Measurements from ENCODE around the gene BCR.

BCR gene

DNA sequence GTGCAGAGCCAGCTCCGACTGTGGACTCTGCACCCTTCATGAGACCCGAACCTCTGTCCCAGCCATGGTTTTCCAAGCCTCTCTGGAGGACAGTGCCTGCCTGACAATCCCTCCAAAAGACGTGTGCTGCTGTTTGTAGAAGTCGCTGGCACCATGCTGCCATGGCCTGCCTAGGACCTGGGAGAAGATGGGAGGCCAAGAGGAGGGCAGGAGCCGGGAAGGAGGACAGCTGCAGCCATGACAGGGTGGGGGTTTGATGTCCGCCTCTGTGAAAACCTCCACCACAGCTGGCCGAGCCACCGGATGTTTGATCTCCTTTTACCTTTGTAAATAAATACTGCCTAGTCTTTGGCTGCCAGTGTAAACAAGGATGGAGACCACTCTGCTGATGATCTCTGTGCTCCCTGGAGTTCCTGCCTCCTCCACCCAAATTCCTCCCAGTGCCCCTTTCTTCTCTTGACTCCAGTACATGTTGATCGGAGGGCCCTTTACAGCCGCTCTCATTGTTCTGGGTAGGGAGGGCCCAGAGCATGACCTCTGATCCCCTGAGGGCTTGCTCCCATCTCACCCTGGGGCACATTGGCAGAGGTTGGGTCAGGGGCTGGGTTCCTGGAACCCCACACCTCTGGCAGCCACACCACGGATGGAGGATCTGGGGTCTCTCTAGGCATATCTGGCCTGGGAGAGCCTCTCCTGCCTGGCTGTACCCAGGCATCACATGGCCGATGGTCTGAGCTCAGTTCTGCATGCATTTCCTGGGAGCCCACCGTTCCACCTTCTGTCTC lies 66.9 kb downstream of the BCR start:
- DNase-seq: no peak

DNA sequence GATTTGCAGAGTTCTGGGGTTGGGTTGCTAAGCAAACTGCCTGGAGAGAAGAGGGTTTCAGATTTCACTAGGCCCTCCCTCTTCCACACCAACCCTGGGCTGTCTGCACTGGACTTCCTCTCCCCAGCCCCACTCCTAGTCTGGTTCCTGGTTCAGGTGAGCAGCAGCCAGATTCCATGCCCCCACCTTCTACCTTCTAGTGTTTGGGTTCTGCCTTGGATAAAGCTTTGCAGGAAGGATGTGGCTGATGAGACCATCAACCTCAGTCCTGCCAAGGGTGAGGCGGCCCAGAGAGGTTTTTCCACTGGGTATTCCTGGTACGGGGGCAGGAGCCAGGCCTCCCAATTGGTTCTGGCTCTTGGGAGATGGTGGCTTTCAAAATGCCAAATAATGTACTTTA lies 68.3 kb downstream of the BCR start:
- no peak for DNase-seq

DNA sequence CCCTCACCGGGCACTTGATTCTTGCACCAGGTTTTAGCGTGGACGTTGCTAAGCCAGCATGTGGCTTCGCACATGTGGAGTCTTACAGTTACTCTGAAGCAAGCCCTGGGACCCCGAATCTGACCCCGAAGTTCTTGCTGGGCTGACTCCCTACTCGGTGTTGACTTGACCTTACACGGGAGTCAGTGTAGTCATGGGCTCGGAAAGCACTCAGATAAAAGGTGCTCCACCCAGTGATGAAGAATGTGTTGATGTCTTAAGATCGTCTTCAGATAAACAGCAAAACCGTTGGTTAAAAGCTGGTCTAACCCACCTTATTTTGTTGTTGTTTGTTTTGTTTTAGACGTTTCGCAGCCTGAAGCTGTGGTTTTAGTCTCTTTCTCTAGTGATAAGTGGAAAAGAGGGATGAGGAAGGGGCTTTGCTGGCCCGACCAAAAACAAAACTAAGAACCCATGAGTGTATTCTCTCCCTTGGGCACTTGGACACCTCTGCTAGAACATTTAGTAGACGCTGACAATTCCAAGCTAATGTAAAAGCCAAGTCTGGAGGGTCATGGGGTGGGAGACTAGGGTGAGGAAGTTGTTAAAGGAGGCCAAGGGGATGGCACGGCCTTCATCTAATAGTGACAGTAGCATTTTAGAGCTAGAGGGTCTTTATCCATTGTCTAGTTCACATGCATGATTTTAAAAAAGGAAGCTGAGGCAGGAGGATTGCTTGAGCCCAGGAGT lies 69.9 kb downstream of the BCR start:
- no peak for DNase-seq

DNA sequence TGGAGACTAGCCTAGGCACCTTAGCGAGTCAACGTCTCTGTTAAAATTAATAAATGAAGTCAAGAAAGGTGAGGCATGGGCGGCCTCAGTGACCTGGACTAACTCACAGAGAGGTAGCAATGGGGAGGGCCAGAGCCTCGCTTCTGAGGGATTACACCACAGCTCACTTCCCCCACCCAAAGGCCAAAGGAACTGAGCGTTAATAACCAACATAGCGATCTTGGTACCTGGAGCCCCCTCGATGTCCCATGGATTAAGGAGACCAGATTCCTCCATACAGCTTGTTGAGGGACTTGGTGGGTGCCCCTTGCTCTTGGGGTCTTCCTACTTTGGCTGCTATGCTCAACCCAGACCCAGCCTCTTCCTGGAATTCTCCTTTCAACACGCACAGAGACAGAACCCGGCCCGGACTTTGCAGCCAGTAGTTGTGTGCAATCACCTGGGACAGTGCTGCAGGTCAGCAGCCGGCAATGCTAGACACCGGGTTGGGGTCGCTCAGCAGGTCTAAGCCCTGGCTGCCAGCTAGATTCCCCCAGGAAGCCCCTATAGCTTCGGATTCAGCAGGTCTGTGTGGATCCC lies 70.6 kb downstream of the BCR start:
- DNase-seq: no peak

DNA sequence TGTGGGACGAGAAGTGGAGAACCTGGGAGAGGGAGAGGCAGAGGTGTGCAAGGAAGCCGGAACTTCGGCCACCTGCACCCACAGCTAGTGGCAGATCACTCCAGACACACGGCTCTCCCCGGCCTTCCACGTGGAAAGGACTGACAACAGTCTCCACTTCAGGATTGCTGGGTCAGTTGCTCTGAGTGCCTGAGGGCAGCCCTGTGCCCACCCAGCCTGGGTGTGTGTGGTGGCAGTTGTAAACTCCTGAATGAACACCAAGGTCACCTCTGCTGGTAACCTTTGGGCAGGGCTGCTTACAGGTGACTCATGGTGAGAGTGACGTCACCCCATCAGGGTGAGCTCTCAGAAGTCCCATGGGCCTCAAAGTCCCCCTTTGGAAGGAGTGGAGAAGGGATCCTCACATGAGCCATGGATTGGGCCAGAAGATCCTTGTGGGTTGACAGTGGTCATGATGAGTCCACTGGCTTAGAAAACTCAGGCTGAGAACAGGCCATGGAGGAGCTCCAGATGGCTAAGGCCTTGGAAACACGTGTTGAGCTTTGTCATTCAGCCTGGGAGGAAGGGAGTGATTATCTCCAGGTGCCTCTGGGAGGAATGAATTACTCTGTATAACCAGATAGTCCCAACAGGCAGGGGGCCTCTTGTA lies 71.3 kb downstream of the BCR start:
- no peak for DNase-seq

DNA sequence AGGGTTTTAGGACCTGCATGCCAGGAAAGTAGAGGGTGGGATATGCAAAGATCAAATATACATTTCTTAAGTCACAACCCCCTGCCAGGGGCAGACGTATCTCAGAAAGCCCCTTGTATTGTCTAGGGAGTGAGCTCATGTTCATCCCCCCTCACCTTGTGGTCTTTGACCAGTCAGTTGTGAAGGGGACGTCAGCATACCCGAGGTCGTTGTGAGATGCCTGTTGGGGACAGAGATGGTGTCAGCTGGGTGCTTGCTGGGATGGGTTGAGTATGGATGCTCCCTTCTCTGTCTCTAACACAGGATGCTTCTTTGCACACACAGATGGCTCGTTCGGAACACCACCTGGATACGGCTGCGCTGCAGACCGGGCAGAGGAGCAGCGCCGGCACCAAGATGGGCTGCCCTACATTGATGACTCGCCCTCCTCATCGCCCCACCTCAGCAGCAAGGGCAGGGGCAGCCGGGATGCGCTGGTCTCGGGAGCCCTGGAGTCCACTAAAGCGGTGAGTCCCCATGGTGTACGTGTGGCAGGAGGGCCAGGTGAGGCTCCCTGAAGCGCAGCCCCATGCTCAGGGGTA lies 73.3 kb downstream of the BCR start:
- no peak for DNase-seq

DNA sequence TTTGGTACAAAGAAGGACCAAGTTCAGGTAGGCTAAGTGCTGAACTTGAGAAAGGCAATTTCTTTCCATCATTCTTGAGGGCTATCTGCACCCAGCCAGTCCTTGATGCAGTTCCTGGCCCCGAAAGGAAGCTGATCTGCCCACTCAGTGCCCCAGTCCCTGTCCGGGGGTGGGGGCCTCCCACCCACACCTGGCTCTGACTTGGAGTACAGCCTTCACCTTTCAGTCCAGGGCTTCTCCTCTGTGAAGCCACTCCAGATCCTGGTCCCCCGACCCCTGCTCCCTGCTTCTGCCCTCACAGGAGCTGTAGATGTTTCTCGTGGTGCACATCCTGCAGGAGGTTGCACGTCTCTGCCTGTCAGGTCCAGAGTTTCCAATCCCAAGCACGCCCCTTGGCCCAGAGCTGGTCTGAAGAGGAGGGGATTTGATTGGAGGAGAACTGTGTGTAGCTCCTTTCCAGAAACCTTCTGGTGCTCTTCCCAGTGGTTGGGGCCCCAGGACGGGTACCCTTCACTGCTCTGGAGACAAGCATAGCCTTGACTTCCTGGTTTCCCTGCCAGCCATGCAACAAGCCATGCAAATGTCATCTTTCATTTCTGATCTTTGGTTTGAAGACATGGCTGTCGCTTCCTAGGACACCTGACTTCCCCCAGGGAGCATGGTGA lies 75.3 kb downstream of the BCR start:
- no peak for DNase-seq

DNA sequence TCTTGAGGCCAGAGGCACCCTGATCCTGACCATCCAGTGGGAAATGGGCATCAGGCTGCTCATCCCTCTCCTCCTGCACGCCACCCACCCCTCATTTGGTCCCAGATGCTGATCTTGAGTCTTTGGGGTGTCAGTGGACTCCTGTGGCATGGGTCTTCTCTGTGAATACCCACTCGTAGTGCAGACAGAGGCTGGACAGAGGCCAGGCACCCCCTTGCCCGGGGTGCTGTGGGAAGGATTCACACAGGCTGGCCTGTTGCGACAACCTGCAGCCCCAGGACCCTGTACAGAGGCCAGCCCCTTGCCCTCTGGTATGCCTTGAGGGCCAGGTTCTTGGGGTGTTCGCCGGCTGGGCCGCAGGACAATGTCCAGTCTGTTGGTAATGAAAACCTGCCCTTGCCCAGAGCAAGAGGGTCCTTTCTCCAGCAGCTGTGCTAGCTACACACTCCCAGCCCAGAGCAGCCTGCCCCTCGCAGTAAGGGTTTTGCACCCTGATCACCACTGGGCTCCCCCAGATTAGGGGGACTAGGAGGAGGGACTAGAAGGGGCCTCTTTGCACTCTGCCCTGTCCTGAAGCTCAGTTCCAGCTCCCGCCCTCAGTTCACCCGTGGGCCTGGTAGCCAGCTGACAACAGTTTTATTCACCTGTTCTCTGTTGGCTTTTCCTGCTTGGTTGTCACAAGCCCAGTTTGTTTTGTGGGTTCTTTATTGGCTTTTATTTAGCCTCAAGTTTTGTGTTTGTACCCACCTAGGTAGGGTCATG lies 76.0 kb downstream of the BCR start:
- DNase-seq: no peak

DNA sequence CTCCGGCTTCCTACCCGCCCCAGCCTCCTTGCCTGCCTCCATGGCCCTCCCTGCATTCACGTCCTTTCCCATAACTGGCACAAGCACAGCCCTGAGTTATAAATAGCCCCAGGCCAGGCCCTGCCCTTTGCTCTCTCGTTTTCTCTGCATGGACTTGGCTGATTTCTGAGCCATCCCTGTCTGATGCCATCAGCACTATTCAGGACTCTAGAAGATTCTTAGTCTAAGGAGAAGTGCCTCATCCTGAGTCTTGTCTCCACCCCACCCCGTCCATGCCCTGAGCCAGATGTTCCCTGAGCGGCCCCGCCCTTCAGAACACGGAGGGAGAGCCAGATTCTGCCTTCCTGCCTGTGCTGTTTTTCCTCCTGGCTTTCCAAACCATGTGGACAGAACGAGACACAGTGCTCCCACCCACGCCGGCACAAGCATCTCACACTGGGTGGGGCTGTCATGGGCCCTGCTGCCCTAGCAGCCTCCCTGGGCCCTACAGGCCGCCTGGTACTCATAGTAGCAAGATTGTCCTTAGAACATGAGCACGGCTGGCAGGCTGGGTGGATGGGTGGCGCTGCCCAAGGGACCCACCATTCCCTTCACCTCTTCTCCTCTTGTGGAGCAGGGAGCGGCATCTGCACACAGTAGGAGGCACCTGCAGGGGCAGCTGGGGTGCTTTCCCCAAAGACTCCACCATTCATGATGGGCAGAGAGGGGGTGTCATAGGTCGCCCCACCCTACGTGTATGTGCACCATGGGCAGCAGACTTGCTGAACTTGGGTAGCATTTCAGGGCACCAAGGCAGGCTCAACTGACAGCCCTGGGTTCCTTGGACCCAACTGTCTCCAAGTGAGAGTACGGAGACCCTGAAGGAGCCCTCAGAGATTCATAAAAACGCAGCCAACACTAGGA lies 76.9 kb downstream of the BCR start:
- no peak for DNase-seq

DNA sequence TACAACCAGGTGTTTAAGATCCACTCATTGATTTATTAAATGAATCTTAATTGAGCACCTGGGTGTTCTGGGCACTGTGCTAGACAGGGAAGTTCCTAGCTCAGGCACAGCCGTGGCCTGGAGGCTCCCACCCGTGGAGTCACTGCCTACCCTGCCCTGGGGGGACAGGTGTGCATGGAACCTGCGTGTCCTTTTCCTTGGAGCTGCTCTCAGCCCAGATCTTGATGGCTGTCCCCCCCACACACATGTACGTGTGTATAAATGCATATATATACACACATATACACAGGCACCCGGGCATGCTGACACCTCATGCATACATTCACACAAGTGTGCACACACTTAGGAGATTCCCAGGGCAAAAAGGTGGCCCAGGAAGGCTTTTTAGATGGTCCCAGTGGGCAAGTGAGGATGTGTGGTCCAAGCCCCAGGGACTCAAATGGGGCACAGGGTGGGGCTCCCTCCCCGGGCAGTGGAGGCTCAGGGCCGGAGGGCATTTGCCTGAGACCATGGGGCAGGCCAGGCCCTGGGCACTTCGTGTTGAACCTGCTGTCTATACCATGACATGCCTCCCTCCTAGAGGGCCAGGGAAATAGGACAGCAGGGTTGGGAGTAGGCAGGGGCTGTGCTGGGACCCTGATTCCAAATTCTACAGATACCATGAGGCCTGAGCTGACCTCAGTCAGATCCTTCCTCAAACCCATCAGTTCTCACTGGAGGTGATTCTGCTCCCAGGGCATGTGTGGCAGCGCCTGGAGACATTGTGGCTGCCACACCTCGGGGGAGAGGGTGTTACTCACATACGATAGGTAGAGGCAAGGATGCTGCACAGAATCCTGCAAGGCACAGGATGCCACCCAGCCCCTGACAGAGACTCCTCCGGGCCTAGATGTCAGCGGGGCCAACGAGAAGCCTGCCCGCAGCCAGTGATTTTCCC lies 77.8 kb downstream of the BCR start:
- DNase-seq: no peak

DNA sequence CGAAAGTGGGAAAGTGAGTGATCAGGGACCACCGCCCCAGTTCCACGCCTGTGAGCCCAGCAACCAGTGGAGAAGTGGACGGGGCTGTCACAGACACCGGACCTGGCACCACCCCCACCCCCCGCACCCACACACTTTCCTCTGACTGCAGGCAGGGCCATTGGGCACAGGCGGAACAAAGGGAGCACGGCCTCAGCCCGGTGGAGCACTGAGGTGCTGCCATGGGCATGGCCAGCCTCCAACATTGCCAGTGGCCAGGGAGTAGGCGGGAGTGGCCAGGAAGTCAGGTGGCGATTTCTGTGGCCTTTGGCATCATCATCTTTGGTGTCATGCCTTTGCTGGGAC lies 78.5 kb downstream of the BCR start:
- no peak for DNase-seq

DNA sequence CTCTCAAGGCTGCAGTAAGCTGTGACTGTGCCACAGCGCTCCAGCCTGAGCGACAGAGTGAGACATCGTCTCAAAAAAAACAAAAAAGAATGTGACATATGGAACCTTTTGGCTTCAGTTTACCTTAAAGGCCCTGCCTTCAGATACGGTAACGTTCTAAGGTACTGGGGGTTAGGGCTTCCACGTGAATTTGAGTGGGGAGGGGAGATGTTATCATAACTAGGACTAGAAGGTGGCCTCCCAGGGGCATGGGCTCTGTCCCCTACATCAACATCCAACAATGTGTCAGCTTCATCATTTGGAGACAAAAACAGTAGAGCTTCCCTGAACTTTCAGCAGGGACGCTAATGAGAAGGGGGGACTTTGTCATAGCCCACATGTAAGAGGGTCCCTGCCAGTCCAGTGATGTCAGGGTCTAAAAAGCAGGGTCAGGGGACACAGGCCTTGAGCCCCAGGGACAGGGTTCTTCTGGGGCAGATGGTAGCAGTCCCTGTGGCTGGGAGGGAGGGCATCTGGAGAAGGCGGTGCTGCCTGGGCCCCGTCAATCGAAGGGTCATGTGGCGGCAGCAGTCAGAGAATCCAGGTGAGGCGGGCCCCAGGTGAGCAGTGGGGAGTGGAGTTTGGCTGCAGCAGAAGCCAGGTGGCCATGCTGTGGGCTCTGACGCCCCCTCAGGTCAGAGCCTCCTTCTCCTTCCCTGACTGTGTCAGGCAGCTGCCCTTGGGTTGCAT lies 79.8 kb downstream of the BCR start:
- DNase-seq: no peak

DNA sequence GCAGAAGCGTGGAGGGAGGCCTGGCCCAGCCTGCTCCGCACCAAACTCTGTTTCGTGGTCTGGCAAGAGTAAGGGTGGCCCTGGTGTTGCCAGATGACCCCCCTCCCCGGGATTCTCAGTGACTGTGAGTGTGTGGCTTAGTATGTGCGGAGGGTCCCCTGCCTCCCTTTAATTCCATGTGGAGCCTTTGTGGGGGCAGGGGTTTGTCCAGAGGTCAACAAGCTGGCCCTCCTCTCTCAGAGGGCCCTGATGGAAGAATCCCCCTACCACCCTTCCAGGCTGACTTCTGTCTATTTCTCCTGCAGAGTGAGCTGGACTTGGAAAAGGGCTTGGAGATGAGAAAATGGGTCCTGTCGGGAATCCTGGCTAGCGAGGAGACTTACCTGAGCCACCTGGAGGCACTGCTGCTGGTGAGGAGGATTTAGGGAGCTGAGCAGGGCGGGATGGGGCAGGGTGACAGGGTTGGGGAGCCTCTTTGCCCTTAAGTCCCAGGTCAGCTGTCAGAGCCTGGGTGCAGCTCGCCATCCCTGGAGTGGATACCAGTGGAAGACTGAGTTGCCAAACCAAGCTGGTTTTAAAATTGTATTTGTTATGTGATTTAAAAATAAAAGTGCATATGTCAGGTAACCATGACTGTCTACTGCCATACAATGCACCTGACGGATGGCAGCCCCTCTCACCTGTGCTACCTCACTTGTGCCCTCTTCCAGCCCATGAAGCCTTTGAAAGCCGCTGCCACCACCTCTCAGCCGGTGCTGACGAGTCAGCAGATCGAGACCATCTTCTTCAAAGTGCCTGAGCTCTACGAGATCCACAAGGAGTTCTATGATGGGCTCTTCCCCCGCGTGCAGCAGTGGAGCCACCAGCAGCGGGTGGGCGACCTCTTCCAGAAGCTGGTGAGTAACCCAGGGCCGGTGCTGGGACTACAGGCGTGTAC lies 80.6 kb downstream of the BCR start:
- DNase-seq: no peak

DNA sequence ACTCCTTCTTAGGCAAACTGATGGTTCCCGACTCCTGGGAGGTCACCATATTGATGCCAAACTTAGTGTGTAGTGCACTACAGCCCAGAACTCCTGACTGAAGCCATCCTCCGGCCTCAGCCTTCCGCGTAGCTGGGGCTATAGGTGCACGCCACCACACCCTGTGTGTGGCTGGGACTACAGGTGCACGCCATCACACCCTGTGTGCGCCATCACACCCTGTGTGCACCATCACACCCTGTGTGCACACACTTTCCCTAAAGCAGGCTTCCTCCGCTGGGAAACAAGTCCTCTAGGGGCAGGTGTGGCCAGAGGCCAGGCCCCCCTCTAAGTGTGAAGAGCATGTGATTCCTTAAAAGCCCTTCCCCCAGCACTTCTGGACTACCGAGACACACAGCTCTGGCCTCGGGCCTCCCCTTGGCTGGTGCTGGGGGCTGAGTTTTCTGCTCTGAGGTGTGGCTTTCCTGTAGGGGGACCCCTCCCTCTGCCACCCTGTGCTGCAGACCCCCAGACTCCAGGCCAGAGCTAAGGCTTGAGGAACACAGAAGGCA lies 81.7 kb downstream of the BCR start:
- DNase-seq: no peak

DNA sequence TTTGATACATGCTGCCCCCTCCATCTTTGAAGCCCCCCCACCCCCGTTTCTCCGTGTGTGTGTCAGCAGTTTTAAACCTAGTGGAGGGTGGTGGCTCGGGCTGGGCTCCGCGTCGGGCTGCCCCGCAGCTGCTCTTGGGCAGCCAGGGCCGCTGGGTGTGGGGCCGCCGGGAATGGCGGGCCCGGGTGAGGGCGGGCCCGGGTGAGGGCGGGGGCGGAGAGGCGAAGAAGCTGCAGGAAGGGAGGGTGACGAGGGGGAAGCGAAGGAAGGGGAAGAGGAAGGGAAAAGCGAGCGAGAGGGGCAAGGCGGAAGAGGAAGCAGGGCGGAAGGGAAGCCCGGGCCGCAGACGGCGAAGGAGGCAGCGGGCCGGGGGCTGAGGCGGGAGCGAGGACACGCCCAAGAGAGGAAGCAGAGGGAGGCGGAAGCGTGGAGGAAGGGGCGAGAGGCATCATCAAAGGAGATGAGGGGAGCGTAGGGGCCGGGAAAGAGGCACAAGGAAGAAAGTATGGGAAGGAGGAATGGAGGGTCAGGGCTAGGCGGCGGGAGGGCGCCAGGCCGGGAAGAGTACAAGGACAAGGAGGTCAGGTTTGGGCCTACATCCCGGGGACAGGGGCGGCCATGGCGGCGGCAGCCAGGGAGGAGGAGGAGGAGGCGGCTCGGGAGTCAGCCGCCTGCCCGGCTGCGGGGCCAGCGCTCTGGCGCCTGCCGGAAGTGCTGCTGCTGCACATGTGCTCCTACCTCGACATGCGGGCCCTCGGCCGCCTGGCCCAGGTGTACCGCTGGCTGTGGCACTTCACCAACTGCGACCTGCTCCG lies 82.4 kb downstream of the BCR start:
- no peak for DNase-seq

DNA sequence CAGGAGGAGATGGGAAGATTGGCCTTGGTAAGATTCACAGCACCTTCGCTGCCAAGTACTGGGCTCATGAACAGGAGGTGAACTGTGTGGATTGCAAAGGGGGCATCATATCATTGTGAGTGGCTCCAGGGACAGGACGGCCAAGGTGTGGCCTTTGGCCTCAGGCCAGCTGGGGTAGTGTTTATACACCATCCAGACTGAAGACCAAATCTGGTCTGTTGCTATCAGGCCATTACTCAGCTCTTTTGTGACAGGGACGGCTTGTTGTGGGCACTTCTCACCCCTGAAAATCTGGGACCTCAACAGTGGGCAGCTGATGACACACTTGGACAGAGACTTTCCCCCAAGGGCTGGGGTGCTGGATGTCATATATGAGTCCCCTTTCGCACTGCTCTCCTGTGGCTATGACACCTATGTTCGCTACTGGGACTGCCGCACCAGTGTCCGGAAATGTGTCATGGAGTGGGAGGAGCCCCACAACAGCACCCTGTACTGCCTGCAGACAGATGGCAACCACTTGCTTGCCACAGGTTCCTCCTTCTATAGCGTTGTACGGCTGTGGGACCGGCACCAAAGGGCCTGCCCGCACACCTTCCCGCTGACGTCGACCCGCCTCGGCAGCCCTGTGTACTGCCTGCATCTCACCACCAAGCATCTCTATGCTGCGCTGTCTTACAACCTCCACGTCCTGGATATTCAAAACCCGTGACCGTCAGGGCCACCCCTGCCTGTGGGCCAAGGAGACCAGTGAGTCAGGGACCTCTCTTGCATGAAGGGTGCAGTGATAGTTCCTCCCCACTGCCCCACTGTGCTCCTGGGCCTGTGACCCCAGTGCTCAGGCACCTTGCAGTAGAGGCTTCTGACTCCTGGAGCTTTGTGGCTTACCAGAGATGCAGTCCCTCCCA lies 83.6 kb downstream of the BCR start:
- peak; percentile 55 for DNase-seq

Measured in activated T-cell treated with anti-CD3 and anti-CD28 coated beads, Interleukin-2, amount 50 U/mL, for 1 hour (primary cell).